Neural cell (in vitro differentiated cells): ENCODE measurements around the gene DTD1. TPM values are rescaled to one million over a fixed set of nuclear protein-coding genes. Genes with fewer than 3 reads are reported as not detected.

Source experiments
- H2AFZ ChIP-seq: fragments of 200-600, 300-800 bp; sonication (generic), shearing (Covaris generic); 2 replicates; pipeline ENCODE4 v1.6.0; 2014; ENCODE audit warnings: low read depth, mild to moderate bottlenecking, antibody characterized with exemption, low read length, moderate library complexity
- H3F3A ChIP-seq: fragments of 200-600 bp; shearing (Covaris generic); 2 replicates; pipeline ENCODE4 v1.6.1; 2016; ENCODE audit warnings: mild to moderate bottlenecking, moderate library complexity, mixed read lengths, antibody characterized with exemption, low read length; ENCODE audit not compliant: insufficient read depth, poor library complexity, severe bottlenecking
- H3K27ac ChIP-seq: fragments of 200-600, 300-800 bp; sonication (generic), shearing (Covaris generic); 2 replicates; pipeline ENCODE4 v1.5.1; 2014; ENCODE audit warnings: mild to moderate bottlenecking, low read length, moderate library complexity
- H3K27me3 ChIP-seq: fragments of 300-800, 200-600 bp; sonication (generic), shearing (Covaris generic); 2 replicates; pipeline ENCODE4 v1.6.0; 2014; ENCODE audit warnings: mild to moderate bottlenecking, low read depth, low read length, moderate library complexity; ENCODE audit not compliant: insufficient read depth
- H3K36me3 ChIP-seq: fragments of 300-800, 200-600 bp; sonication (generic), shearing (Covaris generic); 2 replicates; pipeline ENCODE4 v1.5.1; 2014; ENCODE audit warnings: mild to moderate bottlenecking, antibody characterized with exemption, low read length, moderate library complexity; ENCODE audit not compliant: insufficient read depth
- H3K4me2 ChIP-seq: fragments of 300-800, 200-600 bp; sonication (generic), shearing (Covaris generic); 2 replicates; pipeline ENCODE4 v1.6.0; 2014; ENCODE audit warnings: mild to moderate bottlenecking, low read length
- H3K4me3 ChIP-seq: fragments of 300-800, 200-600 bp; sonication (generic), shearing (Covaris generic); 2 replicates; pipeline ENCODE4 v1.5.1; 2014; ENCODE audit warnings: mild to moderate bottlenecking, low read length, moderate library complexity
- H3K79me2 ChIP-seq: fragments of 200-600 bp; shearing (Covaris generic); replicated peaks from 2 replicates; pipeline ENCODE4 v1.6.0; 2014; ENCODE audit warnings: mild to moderate bottlenecking, low read length, moderate library complexity; ENCODE audit not compliant: insufficient read depth
- H3K9ac ChIP-seq: fragments of 300-800, 200-600 bp; sonication (generic), shearing (Covaris generic); 2 replicates; pipeline ENCODE4 v1.6.1; 2016; ENCODE audit warnings: mild to moderate bottlenecking, low read length, mixed read lengths
- H3K9me2 ChIP-seq: fragments of 200-600 bp; shearing (Covaris generic); 2 replicates; pipeline ENCODE4 v1.6.1; 2016; ENCODE audit warnings: mild to moderate bottlenecking, low read length, mixed read lengths; ENCODE audit not compliant: insufficient read depth
- H3K9me3 ChIP-seq: fragments of 200-600, 300-800 bp; sonication (generic), shearing (Covaris generic); 2 replicates; pipeline ENCODE4 v1.6.1; 2016; ENCODE audit warnings: mild to moderate bottlenecking, mixed run types, low read length, moderate library complexity, mixed read lengths
- H4K20me1 ChIP-seq: fragments of 200-600 bp; shearing (Covaris generic); 2 replicates; pipeline ENCODE4 v1.6.1; 2016; ENCODE audit warnings: mild to moderate bottlenecking, mixed run types; ENCODE audit not compliant: insufficient read depth
- EP300 ChIP-seq: fragments of 450-650 bp; conservative IDR thresholded peaks from 2 replicates; pipeline ENCODE4 v1.6.1; 2014; ENCODE audit warnings: antibody characterized with exemption, mild to moderate bottlenecking, moderate library complexity; ENCODE audit not compliant: poor library complexity, severe bottlenecking
- EZH2 ChIP-seq: fragments of 200-600, 300-800 bp; shearing (Covaris generic), sonication (generic); IDR thresholded peaks from 2 replicates; pipeline ENCODE4 v1.6.1; 2014; ENCODE audit warnings: antibody characterized with exemption, low read length, borderline replicate concordance, mild to moderate bottlenecking; ENCODE audit not compliant: insufficient read depth, poor library complexity, severe bottlenecking
- MXI1 ChIP-seq: fragments of 450-650 bp; conservative IDR thresholded peaks from 2 replicates; pipeline ENCODE4 v1.6.1; 2014; ENCODE audit warnings: antibody characterized with exemption, mild to moderate bottlenecking; ENCODE audit not compliant: poor library complexity, severe bottlenecking
- POLR2AphosphoS5 ChIP-seq: IDR thresholded peaks from 2 replicates; pipeline ENCODE4 v1.6.1; 2012
- RAD21 ChIP-seq: fragments of 450-650 bp; conservative IDR thresholded peaks from 2 replicates; pipeline ENCODE4 v1.6.1; 2014; ENCODE audit warnings: antibody characterized with exemption, mild to moderate bottlenecking, moderate library complexity
- SMC3 ChIP-seq: fragments of 450-650 bp; conservative IDR thresholded peaks from 2 replicates; pipeline ENCODE4 v1.6.1; 2014; ENCODE audit warnings: antibody characterized with exemption, mild to moderate bottlenecking, moderate library complexity; ENCODE audit not compliant: poor library complexity
- TAF1 ChIP-seq: IDR thresholded peaks from 2 replicates; pipeline ENCODE4 v1.6.1; 2012; ENCODE audit warnings: low read depth
- polyA plus RNA-seq: library from polyadenylated mRNA; depleted of rRNA; stranded (reverse); fragments of >200 nt; gene quantifications from 2 replicates; pipeline ENCODE4 v1.2.3, GENCODE V29; 2014
- TF ChIP-seq, protein P1 (sequence below): fragments of 450-650 bp; IDR thresholded peaks from 2 replicates; pipeline ENCODE4 v1.5.1; 2014; ENCODE audit warnings: antibody characterized with exemption, mild to moderate bottlenecking, moderate library complexity; ENCODE audit not compliant: poor library complexity, severe bottlenecking
- TF ChIP-seq, protein P2 (sequence below): IDR thresholded peaks from 2 replicates; pipeline ENCODE4 v1.6.1; 2012; ENCODE audit warnings: borderline replicate concordance

DTD1 gene
- polyA plus RNA-seq, 1 donor from 2014 or later = 337 TPM

DNA sequence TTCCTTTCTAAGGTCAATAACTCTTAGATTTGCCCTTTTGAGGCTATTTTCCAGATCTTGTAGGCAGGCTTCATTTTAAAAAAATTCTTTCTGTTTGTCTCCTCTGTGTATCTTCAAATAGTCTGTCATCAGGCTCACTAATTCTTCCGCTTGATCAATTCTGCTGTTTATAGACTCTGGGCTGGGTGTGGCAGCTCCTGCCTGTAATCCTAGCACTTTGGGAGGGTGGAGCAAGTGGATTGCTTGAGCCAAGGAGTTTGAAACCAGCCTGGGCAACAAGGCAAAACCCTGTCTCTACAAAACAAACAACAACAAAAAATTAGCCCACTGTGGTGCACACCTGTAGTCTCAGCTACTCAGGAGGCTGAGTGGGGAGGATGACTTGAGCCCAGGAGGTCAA lies 185.7 kb downstream of the DTD1 start:
- no peaks in the 10 kb centered on the region for H4K20me1 ChIP-seq
- H3K79me2 ChIP-seq = no peaks in the 10 kb centered on the region
- H3K4me3 ChIP-seq = no peak overlapping the region
- H3K9me3 ChIP-seq = no peaks in the 10 kb centered on the region
- no peaks in the 10 kb centered on the region for H3K36me3 ChIP-seq
- no peak overlapping the region for H3K27ac ChIP-seq
- no peaks in the 10 kb centered on the region for H3F3A ChIP-seq
- TF ChIP-seq, protein P1, sequence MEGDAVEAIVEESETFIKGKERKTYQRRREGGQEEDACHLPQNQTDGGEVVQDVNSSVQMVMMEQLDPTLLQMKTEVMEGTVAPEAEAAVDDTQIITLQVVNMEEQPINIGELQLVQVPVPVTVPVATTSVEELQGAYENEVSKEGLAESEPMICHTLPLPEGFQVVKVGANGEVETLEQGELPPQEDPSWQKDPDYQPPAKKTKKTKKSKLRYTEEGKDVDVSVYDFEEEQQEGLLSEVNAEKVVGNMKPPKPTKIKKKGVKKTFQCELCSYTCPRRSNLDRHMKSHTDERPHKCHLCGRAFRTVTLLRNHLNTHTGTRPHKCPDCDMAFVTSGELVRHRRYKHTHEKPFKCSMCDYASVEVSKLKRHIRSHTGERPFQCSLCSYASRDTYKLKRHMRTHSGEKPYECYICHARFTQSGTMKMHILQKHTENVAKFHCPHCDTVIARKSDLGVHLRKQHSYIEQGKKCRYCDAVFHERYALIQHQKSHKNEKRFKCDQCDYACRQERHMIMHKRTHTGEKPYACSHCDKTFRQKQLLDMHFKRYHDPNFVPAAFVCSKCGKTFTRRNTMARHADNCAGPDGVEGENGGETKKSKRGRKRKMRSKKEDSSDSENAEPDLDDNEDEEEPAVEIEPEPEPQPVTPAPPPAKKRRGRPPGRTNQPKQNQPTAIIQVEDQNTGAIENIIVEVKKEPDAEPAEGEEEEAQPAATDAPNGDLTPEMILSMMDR = no peak
- TF ChIP-seq TAF1 (no peak), EZH2 (no peak), RAD21 (no peak), EP300 (no peak), POLR2AphosphoS5 (no peak), SMC3 (no peak), MXI1 (no peak)
- TF ChIP-seq, protein P2, sequence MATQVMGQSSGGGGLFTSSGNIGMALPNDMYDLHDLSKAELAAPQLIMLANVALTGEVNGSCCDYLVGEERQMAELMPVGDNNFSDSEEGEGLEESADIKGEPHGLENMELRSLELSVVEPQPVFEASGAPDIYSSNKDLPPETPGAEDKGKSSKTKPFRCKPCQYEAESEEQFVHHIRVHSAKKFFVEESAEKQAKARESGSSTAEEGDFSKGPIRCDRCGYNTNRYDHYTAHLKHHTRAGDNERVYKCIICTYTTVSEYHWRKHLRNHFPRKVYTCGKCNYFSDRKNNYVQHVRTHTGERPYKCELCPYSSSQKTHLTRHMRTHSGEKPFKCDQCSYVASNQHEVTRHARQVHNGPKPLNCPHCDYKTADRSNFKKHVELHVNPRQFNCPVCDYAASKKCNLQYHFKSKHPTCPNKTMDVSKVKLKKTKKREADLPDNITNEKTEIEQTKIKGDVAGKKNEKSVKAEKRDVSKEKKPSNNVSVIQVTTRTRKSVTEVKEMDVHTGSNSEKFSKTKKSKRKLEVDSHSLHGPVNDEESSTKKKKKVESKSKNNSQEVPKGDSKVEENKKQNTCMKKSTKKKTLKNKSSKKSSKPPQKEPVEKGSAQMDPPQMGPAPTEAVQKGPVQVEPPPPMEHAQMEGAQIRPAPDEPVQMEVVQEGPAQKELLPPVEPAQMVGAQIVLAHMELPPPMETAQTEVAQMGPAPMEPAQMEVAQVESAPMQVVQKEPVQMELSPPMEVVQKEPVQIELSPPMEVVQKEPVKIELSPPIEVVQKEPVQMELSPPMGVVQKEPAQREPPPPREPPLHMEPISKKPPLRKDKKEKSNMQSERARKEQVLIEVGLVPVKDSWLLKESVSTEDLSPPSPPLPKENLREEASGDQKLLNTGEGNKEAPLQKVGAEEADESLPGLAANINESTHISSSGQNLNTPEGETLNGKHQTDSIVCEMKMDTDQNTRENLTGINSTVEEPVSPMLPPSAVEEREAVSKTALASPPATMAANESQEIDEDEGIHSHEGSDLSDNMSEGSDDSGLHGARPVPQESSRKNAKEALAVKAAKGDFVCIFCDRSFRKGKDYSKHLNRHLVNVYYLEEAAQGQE = no peak
- no peak overlapping the region for H3K9ac ChIP-seq
- no peaks in the 10 kb centered on the region for H3K27me3 ChIP-seq
- H3K9me2 ChIP-seq = no peaks in the 10 kb centered on the region
- H3K4me2 ChIP-seq = no peak overlapping the region
- H2AFZ ChIP-seq = no peak overlapping the region

DNA sequence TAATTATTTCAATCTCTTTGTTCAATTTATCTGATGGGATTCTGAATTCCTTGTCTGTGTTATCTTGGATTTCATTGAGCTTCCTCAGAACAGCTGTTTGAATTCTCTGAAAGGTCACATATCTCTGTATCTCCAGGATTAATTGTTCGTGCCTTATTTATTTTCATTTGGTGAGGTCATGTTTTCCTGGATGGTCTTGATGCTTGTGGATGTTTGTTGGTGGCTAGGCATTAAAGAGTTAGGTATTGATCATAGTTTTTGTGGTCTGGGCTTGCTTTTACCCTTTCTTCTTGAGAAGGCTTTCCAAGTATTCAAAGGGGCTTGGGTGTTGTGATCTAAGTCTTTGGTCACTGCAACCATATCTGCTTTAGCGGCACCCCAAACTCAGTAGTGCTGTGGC lies 186.4 kb downstream of the DTD1 start:
- Histone ChIP-seq H2AFZ (no peak overlapping the region), H3K9me2 (no peaks in the 10 kb centered on the region), H3K79me2 (no peaks in the 10 kb centered on the region), H4K20me1 (no peaks in the 10 kb centered on the region), H3K9ac (no peak overlapping the region), H3K4me2 (no peak overlapping the region), H3K36me3 (no peaks in the 10 kb centered on the region), H3K27ac (no peak overlapping the region), H3K9me3 (no peaks in the 10 kb centered on the region), H3F3A (no peaks in the 10 kb centered on the region), H3K4me3 (no peak overlapping the region), H3K27me3 (no peaks in the 10 kb centered on the region)
- no peak for TF ChIP-seq TAF1
- TF ChIP-seq, protein P1 = no peak
- TF ChIP-seq EZH2 = no peak
- TF ChIP-seq RAD21 = no peak
- no peak for TF ChIP-seq SMC3
- TF ChIP-seq EP300 = no peak
- TF ChIP-seq MXI1 = no peak
- no peak for TF ChIP-seq POLR2AphosphoS5
- TF ChIP-seq, protein P2 = no peak
